ENCODE results near the gene ARL15. TPM values are rescaled to one million over a fixed set of nuclear protein-coding genes. Genes with fewer than 3 reads are reported as not detected.

The ARL15 gene
- total and polyA plus RNA-seq, 2 of the 8 experiments (the other 6 are each of a cell fraction or from before 2014, with no cell fraction given), result 9.9 to 21.2 TPM

- Histone ChIP-seq H4K5ac (ENCODE audit: insufficient read length, low read depth, low read length) (no peak overlapping the region), H4K91ac (replicated peaks; ENCODE audit: insufficient read length, low read length) (no peak overlapping the region), H2BK15ac (ENCODE audit: low read length) (no peak overlapping the region), H3K14ac (ENCODE audit: insufficient read length) (no peak overlapping the region), H2AFZ (ENCODE audit: low read length) (no peak overlapping the region), H2AK5ac (ENCODE audit: low read depth, low read length) (no peak overlapping the region), H2BK5ac (ENCODE audit: low read depth, low read length) (no peak overlapping the region), H3K79me1 (ENCODE audit: low read depth, low read length) (no peaks in the 10 kb centered on the region), H2BK12ac (ENCODE audit: low read depth, low read length) (no peak overlapping the region), H4K8ac (ENCODE audit: extremely low read depth, insufficient read depth, low read length) (no peak overlapping the region), H3K27me3 (replicated peaks in 1 of 4; ENCODE audit: control insufficient read depth in 3 of 4, extremely low read depth in 1 of 4, insufficient read depth in 3 of 4, low read length in 3 of 4) (no peaks in the 10 kb centered on the region; a peak in 1 of 7 replicates), H3K56ac (replicated peaks; ENCODE audit: insufficient read length, low read depth, low read length) (no peak overlapping the region), H3K4ac (replicated peaks; ENCODE audit: insufficient read length, low read depth, low read length) (no peak overlapping the region), H3K9ac (replicated peaks in 1 of 4; ENCODE audit: extremely low read depth in 1 of 4, low read depth in 3 of 4, low read length in 3 of 4) (no peak overlapping the region), H3K23ac (ENCODE audit: insufficient read length) (no peak overlapping the region), H3K27ac (ENCODE audit: low read depth, low read length) (no peak overlapping the region), H3K36me3 (ENCODE audit: control insufficient read depth in 2 of 4, insufficient read depth in 4 of 4, low read length in 3 of 4) (no peaks in the 10 kb centered on the region), H2BK20ac (ENCODE audit: low read length) (no peak overlapping the region), H2BK120ac (replicated peaks; ENCODE audit: low read depth, low read length) (no peak overlapping the region), H3K79me2 (ENCODE audit: control insufficient read depth in 1 of 2, insufficient read depth in 2 of 2, low read length in 2 of 2) (no peaks in the 10 kb centered on the region), H3K4me1 (replicated peaks in 1 of 4; ENCODE audit: control insufficient read depth in 3 of 4, insufficient read depth in 4 of 4, low read length in 3 of 4) (no peaks in the 10 kb centered on the region), H3K9me3 (ENCODE audit: insufficient read depth in 2 of 2, low read depth in 1 of 2, low read length in 1 of 2) (no peaks in the 10 kb centered on the region), H3K4me3 (ENCODE audit: extremely low read depth in 1 of 4, insufficient read depth in 2 of 4, low read depth in 3 of 4, low read length in 4 of 4) (no peak overlapping the region), H3K23me2 (ENCODE audit: low read depth, low read length) (no peaks in the 10 kb centered on the region), H3K18ac (ENCODE audit: extremely low read depth, low read length) (no peak overlapping the region), H3K4me2 (ENCODE audit: insufficient read depth in 1 of 2, low read depth in 2 of 2, low read length in 2 of 2) (no peak overlapping the region), H4K20me1 (replicated peaks in 1 of 2; ENCODE audit: control insufficient read depth in 1 of 2, insufficient read depth in 2 of 2, low read length in 2 of 2) (no peaks in the 10 kb centered on the region)
- no peak for FAIRE-seq
- no peak for DNase-seq (ENCODE audit: low read depth in 1 of 2, low spot score in 2 of 2)
- ChIA-PET CTCF (ENCODE audit: partially characterized antibody) (interaction anchor here (0.7 to 1.5 kb wide), 2 partner anchors 26 to 181 kb away, joined by 3 read pairs; no protein-coding TSS in a partner anchor), POLR2A (ENCODE audit: partially characterized antibody) (interaction anchor here (0.7 kb wide), 1 partner anchor 264 kb away, joined by 3 read pairs; no protein-coding TSS in a partner anchor)
- 86% methylated on average over 1 of the region's 1 CpG; no CpG with 5 or more reads in 1 of the 2 experiments for WGBS, 2 experiments (ENCODE audit: extremely low coverage in 1 of 2, insufficient coverage in 1 of 2, insufficient read length in 1 of 2, insufficient replicate concordance in 2 of 2, low coverage in 1 of 2, low lambda C conversion rate in 2 of 2, missing lambda C conversion rate in 1 of 2)
- TF ChIP-seq JUN (IDR thresholded peaks at IDR 0.05; ENCODE audit: low read depth, low read length), result no peak
- TF ChIP-seq SIX5 (IDR thresholded peaks at IDR 0.05; ENCODE audit: low read depth, low read length), result no peak
- TF ChIP-seq RAD21 (IDR thresholded peaks at IDR 0.05 in 1 of 2, conservative IDR thresholded peaks at IDR 0.05 in 1 of 2; ENCODE audit: low read depth in 2 of 2, low read length in 2 of 2), result no peak
- no peak for TF ChIP-seq SP1 (IDR thresholded peaks at IDR 0.05; ENCODE audit: low read depth, low read length)
- no peak for TF ChIP-seq POLR2AphosphoS5 (IDR thresholded peaks at IDR 0.05; ENCODE audit: low read depth, low read length)
- TF ChIP-seq ZNF274 (IDR thresholded peaks at IDR 0.05; ENCODE audit: borderline replicate concordance, extremely low read depth, low read length), result no peak
- no peak for TF ChIP-seq MAFK (IDR thresholded peaks at IDR 0.05; ENCODE audit: low read depth, low read length)
- TF ChIP-seq SUZ12 (IDR thresholded peaks at IDR 0.05; ENCODE audit: low read length), result no peak
- no peak for TF ChIP-seq BACH1 (IDR thresholded peaks at IDR 0.05; ENCODE audit: low read length)
- TF ChIP-seq NANOG (IDR thresholded peaks at IDR 0.05; ENCODE audit: insufficient read depth, low read depth, low read length, poor library complexity, severe bottlenecking), result no peak
- TF ChIP-seq KDM4A (IDR thresholded peaks at IDR 0.05; ENCODE audit: low read depth, low read length, severe bottlenecking), result no peak
- no peak for TF ChIP-seq PHF8 (conservative IDR thresholded peaks at IDR 0.05; ENCODE audit: low read depth, low read length)
- no peak for TF ChIP-seq SP2 (IDR thresholded peaks at IDR 0.05; ENCODE audit: low read length)
- no peak for TF ChIP-seq POU5F1 (IDR thresholded peaks at IDR 0.05; ENCODE audit: low read depth, low read length)
- no peak for TF ChIP-seq TBP (IDR thresholded peaks at IDR 0.05; ENCODE audit: low read depth, low read length)
These were observed 395.3 kb downstream of the ARL15 start for GRCh38 chr5:53915120-53915519.

Data from H1 (cell line).